ENCODE measurements around the gene RAB36. TPM values are rescaled to one million over a fixed set of nuclear protein-coding genes. Genes with fewer than 3 reads are reported as not detected.

The RAB36 gene
- total RNA-seq, 1 donor from 2014 or later: 3.2 TPM

- Histone ChIP-seq H3K27ac (no peak overlapping the region), H3K4me1 (peaks cover 20% of the 10 kb centered on the region), H3K27me3 (no peaks in the 10 kb centered on the region), H3K9me3 (no peaks in the 10 kb centered on the region), H3K4me3 (no peak overlapping the region), H3K36me3 (no peaks in the 10 kb centered on the region)
- intact Hi-C loops (cut with DNase I): no loop called here
- DNase-seq (ENCODE audit: extremely low spot score in 2 of 2): no peak
- TF ChIP-seq POLR2A (IDR thresholded peaks at IDR 0.05) (no peak), CTCF (IDR thresholded peaks at IDR 0.05) (no peak), POLR2AphosphoS5 (IDR thresholded peaks at IDR 0.05; ENCODE audit: insufficient read depth in 1 of 2, low read depth in 1 of 2) (no peak)
These were observed 60.2 kb downstream of the RAB36 start for GRCh38 chr22:23205339-23206049.

DNA sequence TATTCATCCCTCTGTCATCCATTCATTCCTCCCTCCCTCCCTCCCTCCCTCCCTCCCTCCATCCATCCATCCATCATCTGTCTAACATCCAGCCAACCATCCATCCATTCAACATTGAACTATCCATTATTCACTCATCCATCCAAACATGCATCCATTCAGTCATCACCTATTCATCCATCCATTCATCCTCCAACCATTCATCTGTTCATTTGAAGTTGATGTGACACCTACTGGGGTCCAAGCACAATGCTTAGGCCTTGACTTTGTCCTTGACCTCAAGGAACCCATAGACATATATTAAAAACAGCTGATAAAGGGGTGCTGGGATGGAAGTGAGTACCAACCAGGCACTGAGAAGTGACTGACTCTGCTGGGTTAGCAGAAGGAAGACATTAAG, 61.6 kb downstream of the RAB36 start:
- Histone ChIP-seq H3K27me3 (no peaks in the 10 kb centered on the region), H3K9me3 (no peaks in the 10 kb centered on the region), H3K36me3 (no peaks in the 10 kb centered on the region), H3K27ac (no peak overlapping the region), H3K4me1 (peaks cover 20% of the 10 kb centered on the region), H3K4me3 (no peak overlapping the region)
- intact Hi-C loops (cut with DNase I): no loop called here
- DNase-seq (ENCODE audit: extremely low spot score in 2 of 2): no peak
- no peak for TF ChIP-seq POLR2A (IDR thresholded peaks at IDR 0.05)
- TF ChIP-seq POLR2AphosphoS5 (IDR thresholded peaks at IDR 0.05; ENCODE audit: insufficient read depth in 1 of 2, low read depth in 1 of 2): no peak
- no peak for TF ChIP-seq CTCF (IDR thresholded peaks at IDR 0.05)

DNA sequence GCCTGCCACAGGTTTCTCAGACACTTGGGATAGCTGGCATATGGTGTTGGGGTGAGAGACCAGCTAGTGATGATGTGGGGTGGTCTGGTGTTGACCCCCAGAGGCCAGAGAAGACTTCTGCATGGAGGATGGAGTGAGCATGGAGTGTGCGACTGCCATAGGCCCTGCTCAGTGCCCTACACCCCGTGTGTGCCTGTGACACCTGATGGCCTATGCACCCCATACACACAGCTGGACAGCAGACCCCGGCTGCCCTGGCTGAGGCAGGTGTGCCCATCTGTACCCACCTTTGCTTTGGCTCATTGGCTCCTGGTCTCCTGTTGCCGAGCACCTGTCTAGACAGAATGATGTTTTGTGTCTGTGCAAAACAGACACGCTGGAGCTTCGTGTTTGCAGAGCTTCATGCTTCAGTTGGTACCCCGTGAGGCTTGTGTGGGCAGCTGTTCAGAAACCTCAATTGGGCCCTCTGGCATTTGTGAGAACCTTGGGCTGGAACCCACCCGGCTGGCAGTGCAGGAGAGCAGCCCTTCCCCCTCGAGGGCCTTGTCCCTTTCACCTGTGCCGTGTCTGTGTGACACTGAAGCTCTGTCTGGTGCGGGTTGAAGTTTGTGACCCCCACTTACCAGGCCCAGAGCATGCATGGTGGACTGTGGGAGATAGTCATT, 62.6 kb downstream of the RAB36 start:
- Histone ChIP-seq H3K27me3 (no peaks in the 10 kb centered on the region), H3K4me3 (no peak overlapping the region), H3K4me1 (peaks cover 26% of the 10 kb centered on the region), H3K36me3 (no peaks in the 10 kb centered on the region), H3K9me3 (no peaks in the 10 kb centered on the region), H3K27ac (no peak overlapping the region)
- intact Hi-C loops (cut with DNase I): no loop called here
- TF ChIP-seq CTCF (IDR thresholded peaks at IDR 0.05) (no peak), POLR2A (IDR thresholded peaks at IDR 0.05) (no peak), POLR2AphosphoS5 (IDR thresholded peaks at IDR 0.05; ENCODE audit: insufficient read depth in 1 of 2, low read depth in 1 of 2) (no peak)
- no peak for DNase-seq (ENCODE audit: extremely low spot score in 2 of 2)

DNA sequence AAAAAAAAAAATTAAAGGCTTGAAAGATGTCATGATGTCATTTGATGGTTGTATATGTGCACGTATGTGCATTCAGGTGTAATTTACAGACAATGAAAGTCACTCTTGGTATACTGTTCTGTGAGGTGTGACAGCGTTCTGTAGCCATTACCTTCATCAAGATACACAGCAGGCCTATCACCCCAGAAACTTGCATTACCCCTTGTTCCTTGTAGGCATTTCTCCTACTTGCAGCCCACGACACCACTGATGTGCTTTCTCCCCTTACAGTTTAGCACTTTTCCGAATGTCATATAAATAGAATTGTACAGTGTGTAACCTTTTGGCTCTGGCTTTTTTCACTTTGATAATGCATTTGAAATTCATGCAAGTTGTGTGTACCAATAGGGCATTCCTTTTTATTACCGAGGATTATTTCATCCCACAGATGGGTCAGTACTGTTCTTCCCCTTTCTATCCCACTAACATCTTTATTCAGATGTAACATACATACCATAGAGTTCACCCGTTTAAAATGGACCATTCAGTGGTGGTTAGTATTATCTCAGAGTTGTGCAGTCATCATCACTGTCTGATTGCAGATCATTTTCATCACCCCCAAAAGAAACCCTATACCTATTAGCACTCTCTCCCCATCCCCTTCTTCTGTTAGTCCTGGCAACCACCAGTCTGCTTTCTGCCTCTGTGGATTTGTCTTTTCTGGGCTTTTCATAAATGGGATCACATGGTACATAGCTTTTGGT, 65.3 kb downstream of the RAB36 start:
- H3K27ac ChIP-seq: no peak overlapping the region
- no peak overlapping the region for H3K4me3 ChIP-seq
- H3K27me3 ChIP-seq: no peaks in the 10 kb centered on the region
- H3K4me1 ChIP-seq: peaks cover 30% of the 10 kb centered on the region
- H3K36me3 ChIP-seq: no peaks in the 10 kb centered on the region
- no peaks in the 10 kb centered on the region for H3K9me3 ChIP-seq
- intact Hi-C loops (cut with DNase I): no loop called here
- no peak for DNase-seq (ENCODE audit: extremely low spot score in 2 of 2)
- TF ChIP-seq POLR2AphosphoS5 (IDR thresholded peaks at IDR 0.05; ENCODE audit: insufficient read depth in 1 of 2, low read depth in 1 of 2) (no peak), CTCF (IDR thresholded peaks at IDR 0.05) (no peak), POLR2A (IDR thresholded peaks at IDR 0.05) (no peak)
